ENCODE measurements around the gene TINAGL1.

TINAGL1 gene

DNA sequence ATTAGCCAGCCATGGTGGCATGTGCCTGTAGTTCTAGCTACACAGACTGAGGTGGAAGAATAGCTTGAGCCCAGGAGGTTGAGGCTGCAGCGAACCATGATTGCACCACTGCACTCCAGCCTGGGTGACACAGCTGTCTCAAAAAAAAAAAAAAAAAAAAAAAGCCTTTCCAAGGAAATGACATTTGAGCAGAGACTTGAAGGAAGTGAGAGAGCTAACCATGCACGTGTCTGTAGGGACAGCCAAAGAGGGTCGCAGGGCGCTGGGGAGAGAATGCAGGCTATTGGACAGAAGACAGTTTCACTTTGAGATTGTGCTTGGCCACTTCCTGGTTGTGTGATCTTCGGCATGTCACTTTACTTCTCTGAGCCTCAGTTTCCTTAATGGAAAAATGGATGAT, 48.0 kb downstream of the TINAGL1 start:
- H3K27ac ChIP-seq: no peak overlapping the region
- TF ChIP-seq, protein P1, sequence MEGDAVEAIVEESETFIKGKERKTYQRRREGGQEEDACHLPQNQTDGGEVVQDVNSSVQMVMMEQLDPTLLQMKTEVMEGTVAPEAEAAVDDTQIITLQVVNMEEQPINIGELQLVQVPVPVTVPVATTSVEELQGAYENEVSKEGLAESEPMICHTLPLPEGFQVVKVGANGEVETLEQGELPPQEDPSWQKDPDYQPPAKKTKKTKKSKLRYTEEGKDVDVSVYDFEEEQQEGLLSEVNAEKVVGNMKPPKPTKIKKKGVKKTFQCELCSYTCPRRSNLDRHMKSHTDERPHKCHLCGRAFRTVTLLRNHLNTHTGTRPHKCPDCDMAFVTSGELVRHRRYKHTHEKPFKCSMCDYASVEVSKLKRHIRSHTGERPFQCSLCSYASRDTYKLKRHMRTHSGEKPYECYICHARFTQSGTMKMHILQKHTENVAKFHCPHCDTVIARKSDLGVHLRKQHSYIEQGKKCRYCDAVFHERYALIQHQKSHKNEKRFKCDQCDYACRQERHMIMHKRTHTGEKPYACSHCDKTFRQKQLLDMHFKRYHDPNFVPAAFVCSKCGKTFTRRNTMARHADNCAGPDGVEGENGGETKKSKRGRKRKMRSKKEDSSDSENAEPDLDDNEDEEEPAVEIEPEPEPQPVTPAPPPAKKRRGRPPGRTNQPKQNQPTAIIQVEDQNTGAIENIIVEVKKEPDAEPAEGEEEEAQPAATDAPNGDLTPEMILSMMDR (IDR thresholded peaks at IDR 0.05): no peak
- no peak for TF ChIP-seq ZFX (IDR thresholded peaks at IDR 0.05; ENCODE audit: borderline replicate concordance)

DNA sequence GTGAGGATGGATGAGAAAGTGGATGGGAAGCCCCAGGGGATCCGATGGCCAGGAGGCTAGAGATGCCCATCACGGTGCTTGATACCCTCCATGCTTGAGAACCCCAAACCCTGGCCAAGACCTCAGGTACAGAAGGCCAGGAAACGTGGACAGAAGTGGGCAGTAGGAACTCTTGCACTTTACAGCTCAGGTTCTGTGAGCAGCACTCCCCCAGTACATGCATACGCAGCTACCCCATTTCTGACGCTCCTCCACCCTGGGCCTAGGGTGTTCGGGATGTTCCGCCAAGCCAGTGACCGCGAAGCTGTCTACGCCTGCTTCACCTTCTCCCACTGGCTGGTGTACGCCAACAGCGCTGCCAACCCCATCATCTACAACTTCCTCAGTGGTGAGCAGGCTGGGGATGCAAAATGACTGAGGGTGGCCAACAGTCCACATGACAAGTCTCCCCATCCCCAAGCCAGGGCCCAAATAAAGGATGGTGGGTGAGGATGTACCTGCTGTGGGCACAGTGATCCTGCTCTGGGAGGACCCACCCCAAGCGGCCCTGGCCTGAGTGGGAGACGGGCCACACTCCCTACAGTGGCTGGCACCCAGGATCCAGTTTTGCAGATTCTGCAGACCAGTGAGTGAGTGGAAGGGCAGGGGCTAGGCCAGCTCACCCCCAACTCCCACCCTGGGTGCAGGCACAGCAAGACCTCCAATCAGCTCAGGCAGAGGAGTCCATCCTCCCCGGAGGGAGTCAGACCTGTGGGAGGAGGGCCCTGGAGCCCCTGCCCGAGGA, 48.6 kb downstream of the TINAGL1 start:
- no peak overlapping the region for H3K27ac ChIP-seq
- TF ChIP-seq, protein P1 (IDR thresholded peaks at IDR 0.05): no peak
- no peak for TF ChIP-seq ZFX (IDR thresholded peaks at IDR 0.05; ENCODE audit: borderline replicate concordance)

DNA sequence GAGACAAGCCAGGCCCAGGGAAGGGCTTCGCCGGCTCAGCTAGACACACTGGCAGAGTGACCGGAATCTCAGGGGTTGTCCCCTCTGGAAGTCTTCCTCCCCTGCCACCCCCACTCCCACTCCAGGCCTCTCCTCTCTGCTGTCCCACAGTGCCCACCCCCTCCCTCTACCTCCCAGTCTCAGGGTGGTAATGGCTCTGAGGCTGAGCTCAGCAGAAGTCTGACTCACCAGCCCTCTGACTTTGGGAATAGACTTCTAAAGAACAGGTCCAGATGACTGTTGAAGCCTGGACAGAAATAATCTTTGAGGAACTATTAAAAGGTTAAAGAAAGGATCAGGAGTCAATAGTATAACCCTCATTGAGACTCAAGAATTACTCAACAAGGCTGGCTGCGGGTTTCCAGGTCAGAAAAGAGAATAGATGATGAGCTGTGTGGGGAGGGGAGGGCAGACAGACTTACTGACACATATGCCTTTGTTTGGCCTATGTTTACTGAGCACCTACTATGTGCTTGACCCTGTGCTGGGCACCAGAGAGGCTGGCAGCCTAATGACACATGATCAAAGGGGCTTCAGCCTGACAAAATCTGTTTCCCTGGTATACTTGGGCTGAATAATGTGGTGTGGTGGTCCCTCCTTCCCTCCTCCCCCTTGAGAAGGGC, 49.4 kb downstream of the TINAGL1 start:
- TF ChIP-seq ZFX (IDR thresholded peaks at IDR 0.05; ENCODE audit: borderline replicate concordance): no peak
- TF ChIP-seq, protein P1 (IDR thresholded peaks at IDR 0.05): no peak

DNA sequence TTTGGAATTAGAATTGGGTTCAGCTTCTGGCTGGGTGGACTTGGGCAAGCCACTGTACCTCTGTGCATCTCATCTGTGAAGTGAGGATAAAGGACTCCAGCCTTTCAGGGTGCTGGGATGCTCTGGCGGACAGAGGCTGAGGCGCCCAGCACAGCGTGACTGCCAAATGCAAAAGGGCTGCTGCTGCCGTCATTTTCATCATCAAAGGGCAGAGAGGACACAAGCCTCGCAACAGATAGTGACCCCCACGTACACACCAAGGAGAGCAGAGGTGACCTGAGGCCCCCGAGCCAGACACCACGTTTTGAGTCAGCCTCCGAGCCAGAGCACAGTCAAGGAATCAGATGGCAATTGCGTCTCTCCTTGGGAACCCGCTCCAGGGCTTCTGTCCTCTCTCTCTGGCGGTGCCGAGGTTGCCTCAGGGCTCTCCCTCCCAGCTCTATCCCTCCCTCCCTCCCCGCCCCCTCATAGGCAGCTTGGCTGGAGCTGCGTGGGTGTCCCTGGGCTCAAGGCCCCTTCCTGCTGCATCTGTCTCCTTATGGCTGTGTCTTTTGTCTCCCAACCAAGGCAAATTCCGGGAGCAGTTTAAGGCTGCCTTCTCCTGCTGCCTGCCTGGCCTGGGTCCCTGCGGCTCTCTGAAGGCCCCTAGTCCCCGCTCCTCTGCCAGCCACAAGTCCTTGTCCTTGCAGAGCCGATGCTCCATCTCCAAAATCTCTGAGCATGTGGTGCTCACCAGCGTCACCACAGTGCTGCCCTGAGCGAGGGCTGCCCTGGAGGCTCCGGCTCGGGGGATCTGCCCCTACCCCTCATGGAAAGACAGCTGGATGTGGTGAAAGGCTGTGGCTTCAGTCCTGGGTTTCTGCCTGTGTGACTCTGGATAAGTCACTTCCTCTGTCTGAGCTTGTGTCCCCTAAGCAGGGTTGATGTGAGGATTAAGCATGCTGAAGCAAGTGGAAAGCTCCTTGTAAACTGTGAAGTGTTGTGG, 50.2 kb downstream of the TINAGL1 start:
- TF ChIP-seq ZFX (IDR thresholded peaks at IDR 0.05; ENCODE audit: borderline replicate concordance): no peak
- TF ChIP-seq, protein P1 (IDR thresholded peaks at IDR 0.05): no peak
- H3K27ac ChIP-seq: no peak overlapping the region

More for the DNA sequence above, 49.4 kb downstream of the TINAGL1 start:
- no peak overlapping the region for H3K27ac ChIP-seq

DNA sequence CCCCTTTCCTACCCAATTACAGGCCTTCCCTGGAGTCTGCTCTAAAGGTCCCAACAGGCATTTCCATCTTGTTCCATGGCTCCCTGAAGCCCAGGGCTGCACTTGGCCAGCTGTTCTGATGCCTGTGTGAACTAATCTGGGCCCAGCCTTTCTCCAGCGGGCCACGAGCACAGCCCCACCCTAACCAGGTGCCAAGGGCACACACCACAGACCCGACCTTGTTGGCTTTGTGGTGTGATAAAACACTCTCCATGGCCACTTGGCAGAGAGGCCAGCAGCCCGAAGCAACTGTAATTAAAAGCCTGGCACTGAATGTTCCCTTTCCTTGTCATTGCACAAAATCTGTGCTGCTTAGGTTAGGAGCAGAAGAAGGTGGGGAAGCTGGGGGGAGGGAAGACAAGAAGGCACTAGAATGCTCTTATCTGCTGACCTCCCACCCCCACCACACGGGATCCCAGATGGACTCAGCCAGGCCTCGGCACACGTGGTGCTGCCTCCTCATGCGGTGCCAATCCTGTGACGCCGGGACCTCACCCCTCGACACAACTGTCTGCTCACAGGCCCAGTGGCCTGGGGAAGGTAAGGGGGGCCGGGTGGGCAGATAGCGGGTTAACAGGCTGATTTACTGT, 51.1 kb downstream of the TINAGL1 start:
- H3K27ac ChIP-seq: no peak overlapping the region

DNA sequence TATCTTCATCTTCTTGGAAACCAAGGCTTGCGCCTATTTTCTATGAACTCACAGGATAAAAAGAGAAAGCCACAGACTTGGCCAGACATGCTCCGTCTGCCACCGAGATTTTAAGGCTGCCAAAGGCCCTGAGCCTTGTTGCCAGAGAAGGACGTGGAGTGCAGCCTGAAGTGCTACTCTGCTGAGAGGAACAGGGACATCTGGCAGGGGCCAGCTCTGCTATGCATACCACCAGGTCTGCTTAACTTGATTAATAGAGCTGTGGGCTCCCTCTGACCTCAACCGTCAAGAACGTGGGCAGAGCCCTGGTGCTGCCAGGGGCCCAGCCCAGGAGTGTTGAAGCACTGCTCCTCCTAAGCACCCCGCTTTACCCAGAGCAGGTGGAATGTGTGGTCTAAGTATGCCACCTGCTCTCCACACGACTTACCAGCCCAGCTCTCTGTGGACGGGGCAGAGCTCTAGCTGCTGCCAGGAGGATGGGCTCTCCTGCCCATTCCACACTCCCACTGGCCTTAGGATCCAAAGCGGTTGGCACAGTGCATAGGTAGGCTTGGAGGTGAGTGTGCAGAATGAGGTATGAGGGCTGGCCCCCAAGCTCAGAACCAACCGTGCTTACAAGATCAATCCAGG, 51.7 kb downstream of the TINAGL1 start:
- TF ChIP-seq ZFX (IDR thresholded peaks at IDR 0.05; ENCODE audit: borderline replicate concordance): no peak
- H3K27ac ChIP-seq: no peak overlapping the region

More for the DNA sequence above, 51.1 kb downstream of the TINAGL1 start:
- TF ChIP-seq ZFX (IDR thresholded peaks at IDR 0.05; ENCODE audit: borderline replicate concordance): no peak
- TF ChIP-seq, protein P1 (IDR thresholded peaks at IDR 0.05): no peak

All from 22Rv1 (cell line).